Right forelimb (tissue), 1 donor: ENCODE data around the gene PGC.

ENCODE experiments used
- DNase-seq: peaks from one replicate; pipeline ENCODE4 v3.0.0-alpha.2; 2018

PGC gene

DNA sequence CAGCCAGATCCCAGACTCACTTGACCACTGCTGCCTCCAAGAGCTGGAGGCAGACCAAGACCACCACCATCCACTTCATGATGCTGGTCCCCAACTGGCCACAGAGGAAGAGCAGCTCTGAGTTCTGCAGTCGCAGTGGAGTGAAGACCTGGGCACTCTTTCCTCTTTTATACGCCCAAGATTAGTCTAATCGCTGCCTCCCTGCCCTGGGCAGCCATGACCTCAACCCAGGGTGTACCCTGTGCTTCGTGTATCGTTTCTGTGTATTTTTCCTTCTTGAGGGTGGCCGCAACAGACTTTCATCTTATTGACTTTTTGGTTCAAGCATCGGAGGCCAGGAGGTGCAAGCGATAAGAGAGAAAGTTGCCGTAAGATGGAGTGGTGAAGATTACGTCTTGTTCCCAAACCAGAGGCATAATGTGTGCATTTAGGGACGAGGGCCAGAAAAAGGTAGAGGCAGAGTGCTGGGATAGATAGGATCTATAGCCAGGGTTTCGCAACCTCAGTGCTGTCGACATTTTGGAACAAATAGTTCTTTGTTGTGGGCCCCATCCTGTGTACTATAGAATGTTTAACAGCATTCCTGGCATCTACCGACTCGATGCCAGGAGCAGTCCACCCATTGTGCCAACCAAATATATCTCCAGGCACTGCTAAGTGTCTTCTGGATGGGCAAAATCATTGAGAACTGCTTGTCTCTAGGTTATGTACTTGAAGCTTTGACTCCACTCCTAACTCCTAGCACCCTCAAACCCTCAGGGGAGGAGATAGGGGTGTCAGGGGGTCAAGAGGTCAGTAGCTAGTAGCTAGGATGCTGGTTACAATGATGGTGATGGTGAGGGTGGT lies at the start of gene PGC:
PGC (minus strand) TSS at position 142 of the 846 bp plus-strand sequence; CDS start at position 79, 63 bp downstream.
- DNase-seq: no peak

DNA sequence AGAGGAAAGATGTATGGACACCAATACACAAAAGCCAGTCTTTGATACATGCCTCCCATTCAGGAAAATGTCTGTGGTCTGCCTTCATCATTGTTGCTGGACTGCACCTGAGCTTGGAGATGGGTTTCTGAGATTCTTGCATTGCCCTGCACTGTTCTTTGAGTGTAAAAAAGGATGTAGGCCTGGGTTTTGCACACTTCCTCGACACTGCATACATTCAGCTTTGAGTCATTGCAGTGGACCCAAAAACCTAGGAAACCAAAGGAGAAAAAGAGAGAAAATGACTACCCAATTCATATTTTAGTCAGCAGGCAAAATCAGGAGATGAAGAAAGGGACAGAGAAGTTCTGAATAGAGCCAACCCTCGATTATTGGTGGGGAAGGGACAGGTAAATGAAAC lies 49.3 kb upstream of the PGC start:
- DNase-seq: no peak

DNA sequence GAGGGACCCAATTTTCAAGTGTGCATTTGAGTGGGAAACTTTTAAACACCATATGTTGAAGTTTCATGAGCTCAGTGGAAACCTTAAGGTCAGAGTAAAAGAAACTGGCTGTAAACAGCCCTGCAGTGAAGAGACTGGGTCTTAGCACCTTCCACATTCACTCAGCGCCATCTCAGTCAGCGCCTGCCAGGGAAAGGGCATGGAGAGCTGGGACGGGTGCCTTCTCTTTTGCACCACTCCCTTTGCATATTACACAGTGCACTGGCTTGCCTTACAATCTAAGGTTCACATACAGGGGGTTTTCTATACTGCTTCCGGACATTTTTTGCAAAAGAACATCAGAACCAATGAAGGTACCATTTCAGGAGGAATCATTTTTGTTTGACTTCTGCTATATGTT lies 44.8 kb upstream of the PGC start:
- DNase-seq: no peak

DNA sequence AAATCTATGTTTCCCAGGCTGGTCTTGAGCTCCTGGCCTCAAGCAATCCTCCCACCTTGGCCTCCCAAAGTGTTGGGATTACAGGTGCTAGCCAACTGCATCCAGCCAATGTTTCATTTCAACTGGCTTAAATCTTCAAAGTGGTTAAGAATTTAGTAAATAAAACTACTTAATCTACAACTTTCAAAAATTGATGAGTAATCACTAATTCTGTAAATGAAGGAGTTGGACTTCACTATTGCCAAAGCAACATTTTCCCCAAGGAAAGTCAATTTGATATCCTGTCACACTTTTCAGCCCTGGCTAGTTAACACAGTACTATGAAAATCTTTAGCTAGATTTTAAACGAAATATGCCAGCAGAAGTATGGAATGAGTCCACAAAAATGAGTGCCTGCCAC lies 44.1 kb upstream of the PGC start:
- DNase-seq: no peak

DNA sequence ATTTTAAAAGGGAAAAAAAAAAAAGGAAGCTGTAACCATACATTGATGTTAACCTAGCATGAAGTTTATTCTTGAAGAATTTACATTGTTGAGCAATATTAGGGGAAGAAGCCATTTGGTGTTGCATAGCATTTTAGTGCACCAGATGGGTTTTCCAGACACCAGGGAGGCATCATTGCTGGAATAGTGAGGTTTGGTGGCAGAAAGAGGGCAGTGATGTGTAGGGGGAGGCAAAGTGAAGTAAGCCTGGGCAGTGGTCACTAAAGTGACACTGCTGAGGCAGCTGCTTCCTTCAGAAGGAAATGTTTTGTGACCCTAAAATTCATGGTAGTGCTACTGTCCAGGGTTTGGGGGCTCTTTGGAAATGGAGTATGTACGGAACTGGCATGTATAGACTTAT lies 42.8 kb upstream of the PGC start:
- no peak for DNase-seq

DNA sequence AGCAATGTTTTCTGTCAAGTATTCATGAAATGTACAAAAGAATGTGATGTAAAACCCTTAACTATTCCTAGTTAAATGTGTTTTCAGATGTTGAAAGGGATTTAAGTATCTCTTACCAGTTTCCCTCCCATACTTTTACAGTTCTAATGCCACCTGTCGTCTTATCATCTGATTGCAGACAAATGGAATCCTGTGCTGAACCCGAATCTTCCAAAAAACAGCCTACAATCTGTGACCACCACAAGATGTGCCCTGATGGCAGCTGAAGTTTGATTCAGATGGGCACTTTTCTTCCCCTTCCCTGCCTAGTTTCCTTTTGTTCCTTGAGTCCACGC lies 42.2 kb upstream of the PGC start:
- no peak for DNase-seq

DNA sequence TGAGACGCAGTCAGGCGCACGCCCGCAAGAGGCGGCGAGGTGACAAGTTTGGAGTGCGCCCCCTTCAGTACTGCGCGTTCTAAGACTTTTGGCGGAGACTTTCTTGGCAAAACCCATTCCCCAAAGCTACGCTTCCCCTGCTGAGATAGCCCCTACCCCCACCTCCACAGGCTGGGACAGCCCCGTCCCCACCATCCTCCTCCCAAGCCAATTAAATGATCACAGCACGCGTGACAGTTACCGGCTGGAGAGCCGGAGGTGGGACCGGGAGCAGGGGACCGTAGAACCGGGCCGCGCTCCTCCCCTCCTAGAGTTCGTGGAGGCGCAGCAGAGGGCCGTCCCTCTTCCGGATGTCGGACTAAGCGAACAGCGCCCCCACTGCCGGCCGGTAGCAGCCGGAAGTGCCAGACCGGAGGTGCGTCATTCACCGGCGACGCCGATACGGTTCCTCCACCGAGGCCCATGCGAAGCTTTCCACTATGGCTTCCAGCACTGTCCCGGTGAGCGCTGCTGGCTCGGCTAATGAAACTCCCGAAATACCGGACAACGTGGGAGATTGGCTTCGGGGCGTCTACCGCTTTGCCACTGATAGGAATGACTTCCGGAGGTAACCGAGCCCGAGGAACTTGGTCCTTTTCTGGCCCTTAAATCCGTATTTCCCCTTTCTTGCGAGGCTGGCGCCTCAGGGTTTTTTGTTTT lies 40.2 kb upstream of the PGC start, which contains the start of gene TOMM6:
TOMM6 (plus strand) TSS at position 476 of the 699 bp plus-strand sequence; CDS start at position 480, 4 bp downstream.
- DNase-seq: peak; percentile 97

DNA sequence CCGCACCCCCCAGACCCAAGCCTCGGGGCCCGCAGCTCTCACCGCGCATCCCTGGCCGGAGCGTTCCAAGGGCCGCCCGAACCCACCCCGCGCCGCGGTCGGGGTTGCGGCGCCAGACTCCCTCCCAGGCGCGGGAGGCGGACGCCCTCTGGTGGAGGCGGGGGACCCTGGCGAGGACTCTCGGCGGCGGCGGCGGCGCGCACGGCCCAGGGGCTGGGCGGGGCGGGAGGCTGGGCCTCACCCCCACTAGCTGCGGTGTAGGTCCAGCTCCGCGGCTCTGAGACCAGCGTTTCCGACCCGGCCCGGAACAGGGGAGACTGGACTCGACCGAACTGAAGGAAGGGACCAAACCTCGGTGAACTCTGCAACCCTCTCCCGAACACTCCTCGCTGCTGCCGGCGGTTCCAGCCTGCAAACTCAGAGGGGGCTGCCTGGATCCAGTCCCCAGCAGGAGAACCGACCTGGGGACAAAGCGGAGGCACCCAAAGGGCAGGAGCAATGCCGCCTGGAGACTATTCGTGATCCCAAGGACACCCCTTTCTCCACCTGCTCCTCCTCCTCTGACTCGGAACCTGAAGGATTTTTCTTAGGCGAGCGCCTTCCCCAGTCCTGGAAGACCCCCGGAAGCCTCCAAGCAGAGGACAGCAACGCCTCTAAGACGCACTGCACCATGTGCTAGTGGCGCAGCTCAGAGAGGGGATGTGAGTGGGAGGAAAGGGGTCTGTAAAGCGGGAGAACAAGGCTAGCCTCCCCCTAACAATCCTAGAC lies 39.4 kb upstream of the PGC start:
- DNase-seq: peak; percentile 94

DNA sequence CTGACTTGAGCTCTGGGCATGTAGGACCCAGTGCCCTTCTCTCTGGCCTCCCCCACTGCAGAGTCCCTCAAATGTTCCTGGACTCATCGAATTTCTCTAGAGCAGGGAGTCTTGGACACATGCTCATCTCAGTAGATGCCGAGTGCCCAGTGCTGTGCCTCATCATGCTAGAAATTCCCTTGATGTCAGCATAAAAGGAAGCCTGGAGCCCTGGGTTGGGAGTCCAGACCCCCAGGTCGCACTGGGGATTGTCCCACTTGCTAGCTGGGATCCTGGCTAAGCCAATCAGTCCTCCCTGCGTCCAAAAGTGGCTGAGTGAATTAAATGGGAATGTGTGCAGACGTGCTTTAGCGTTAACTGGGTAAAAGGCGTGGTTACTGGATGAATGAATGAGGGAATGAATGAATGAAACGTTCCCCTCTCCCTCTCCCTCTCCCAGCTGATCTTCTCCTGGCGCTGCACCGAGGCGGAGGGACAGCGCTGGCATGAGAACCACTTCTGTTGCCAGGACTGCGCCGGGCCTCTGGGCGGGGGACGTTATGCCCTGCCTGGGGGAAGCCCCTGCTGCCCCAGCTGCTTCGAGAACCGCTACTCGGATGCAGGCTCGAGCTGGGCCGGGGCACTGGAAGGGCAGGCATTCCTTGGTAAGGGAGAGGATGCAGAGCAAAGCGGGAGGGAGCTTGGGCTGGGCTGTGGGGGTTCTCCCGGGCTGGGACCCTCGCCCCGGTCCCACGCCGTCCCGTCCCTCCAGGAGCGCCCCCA lies 38.7 kb upstream of the PGC start:
- DNase-seq: no peak

DNA sequence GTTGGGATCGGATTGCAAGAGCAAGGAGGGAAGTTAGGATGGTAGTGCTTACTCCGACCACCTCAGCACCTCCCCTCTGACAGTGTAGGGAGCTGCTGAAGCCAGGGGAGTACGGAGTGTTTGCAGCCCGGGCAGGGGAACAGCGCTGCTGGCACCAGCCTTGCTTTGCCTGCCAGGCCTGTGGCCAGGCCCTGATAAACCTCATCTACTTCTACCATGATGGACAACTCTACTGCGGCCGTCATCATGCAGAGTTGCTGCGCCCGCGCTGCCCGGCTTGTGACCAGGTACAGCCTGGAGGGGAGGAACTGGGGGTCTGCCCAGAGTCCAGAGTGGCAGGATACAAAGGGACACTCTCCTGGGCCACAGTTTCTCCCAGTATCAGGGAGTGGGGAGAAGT lies 38.1 kb upstream of the PGC start:
- DNase-seq: no peak

DNA sequence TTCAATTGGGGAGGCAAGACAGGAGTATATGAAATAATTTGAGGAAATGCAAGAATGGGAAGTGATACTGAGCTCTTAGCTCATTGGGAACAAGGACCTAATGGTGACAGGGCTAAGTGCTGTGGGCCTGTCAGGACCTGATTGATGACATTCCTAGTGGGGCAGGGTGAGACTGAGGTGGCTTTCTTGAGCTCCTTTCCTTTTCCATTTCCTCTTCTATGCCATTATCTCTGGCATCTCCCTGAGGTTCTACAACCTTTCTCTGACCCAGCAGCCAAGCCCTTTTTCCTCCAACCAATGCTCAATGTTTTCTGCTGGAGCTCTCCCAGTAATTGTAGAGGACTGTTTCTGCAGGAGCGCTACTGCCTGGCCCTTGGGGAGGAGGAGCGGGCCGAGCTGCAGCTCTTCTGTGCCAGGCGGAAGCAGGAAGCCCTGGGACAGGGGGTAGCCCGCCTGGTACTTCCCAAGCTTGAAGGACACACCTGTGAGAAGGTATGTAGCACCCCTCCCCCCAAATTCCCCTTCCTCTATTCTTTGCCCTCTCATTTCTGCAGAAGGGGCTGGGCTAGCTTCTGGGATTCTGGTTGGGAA lies 37.5 kb upstream of the PGC start:
- no peak for DNase-seq

DNA sequence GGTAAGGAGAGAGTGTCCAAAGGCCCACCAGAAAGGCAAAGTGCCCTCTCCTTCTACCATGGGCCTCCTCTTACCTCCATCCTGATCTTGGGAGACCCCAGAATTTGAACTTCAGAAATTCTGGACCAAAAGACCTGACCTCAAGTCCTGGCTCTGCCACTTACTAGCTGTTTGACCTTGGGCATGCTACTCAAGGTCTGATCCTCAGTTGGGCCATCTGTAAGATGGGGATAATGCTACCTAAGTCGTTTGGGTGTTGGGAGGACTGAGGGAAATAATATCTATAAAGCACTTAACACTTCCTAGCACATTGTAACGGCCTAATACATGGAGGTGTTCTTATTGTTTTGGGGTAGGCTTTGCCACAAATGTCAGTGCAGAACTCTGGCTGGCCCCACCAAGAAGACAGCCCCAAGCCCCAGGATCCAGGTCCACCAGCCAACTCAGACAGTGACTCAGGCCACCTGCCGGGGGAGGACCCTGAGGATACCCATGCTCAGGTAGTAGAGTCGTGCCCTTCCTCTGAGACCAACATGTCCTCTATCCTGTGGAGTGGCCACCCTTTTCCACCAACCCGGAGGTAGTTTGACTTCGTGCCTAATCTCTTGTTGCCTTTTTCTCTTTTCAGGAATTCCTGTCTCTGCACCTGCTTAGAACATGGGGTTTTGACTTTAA lies 36.0 kb upstream of the PGC start:
- no peak for DNase-seq

DNA sequence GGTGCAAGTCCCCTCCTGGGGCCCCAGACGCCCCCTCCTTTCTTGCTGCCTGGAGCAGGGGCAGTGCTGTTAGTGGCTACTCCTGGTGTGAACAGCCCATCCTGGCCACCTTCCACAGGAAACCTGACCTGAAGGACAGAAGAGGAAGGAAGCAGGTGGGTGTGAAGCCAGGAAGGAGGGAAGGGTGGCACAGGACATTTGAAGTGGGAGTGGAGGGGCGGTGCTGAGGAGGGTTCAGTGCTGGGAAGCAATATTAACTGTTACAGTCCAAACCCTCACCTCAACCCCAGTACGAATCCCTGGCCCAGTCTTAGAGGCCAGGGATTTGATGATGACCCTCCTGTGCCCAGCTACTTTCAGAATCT lies 34.2 kb upstream of the PGC start:
- no peak for DNase-seq

DNA sequence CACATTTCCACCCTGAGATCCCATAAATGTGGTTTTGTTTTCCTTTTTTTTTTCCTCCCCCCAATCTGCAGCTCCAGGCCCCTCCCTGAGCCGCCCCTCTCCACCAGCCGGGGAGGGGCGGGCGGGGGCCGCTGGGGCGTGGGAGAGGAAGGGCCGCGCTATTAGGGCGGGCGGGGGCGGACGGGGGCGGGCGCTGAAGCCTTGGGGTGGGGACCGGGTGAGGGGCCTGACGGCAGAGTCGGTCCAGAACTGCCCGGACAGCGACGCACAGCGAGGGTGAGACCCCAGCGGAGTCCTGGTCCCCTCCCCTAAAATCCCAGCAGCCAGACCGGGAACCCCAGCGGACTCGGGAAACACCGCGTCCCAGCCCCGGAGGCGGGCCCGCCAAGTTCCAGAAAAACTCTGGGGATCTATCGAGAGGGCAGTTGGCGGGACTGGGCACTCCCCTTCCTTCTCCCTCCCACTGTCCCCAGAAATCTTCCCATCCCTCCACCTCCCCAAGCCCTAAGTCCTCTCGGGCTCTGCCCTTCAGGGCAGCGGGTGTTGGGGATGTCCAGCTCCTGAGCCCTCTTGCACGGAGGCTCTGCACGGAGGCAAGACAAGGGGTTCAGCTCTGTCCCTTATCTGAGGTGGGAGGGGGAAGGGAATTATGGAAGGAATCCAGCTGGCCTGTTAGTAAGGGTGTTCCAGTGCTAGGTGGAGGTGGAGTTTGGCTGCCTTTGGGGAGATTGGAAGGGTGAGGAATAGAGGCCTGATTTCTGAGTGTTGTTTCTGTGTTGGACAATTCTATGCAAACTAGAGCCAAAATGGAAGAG lies 33.6 kb upstream of the PGC start, which contains the start of gene PRICKLE4:
PRICKLE4 (plus strand) TSS at position 232 of the 815 bp plus-strand sequence. CDS start 2,692 bp downstream, outside the sequence.
- no peak for DNase-seq

DNA sequence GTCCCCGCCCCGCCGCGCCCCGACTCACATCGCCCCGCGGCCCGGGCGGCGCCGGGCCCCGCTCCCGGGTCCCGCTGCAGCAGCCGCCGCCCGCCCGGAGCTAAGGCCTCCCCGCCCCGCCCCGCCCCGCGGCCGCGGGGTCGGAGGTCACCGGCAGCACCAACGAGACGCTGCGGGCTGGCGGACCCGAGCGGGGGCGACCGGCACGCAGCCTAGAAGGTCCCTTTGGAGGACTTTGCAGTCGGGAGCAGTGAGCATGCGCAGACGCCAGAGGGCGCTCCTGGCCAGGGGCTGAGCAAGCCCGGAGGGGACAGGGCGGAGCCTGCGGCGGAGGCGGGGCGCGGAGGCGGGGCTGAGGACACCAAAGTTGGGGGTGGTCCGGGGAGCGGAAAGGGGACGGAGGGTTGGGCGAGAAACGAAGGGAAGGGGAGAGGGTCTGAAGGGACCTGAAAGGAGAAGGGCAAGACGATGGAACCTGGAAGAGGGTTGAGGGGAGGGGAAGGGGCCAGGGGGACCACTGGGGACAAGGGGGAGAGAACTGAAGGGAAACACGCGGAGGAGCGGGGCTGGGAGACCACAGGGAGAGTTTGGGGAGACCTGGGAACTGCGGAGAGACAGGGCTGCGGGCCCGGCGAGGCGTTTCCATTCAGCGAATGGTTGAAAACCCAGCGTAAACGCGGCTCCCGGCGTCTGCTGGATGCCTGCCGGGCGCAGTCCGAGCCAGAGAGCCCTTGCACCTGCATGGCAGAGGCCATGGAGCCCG lies 32.8 kb upstream of the PGC start, which contains the start of gene FRS3:
FRS3 (minus strand) TSS at position 113 of the 763 bp plus-strand sequence. CDS start 2,913 bp downstream, outside the sequence.
- peak; percentile 99 for DNase-seq

DNA sequence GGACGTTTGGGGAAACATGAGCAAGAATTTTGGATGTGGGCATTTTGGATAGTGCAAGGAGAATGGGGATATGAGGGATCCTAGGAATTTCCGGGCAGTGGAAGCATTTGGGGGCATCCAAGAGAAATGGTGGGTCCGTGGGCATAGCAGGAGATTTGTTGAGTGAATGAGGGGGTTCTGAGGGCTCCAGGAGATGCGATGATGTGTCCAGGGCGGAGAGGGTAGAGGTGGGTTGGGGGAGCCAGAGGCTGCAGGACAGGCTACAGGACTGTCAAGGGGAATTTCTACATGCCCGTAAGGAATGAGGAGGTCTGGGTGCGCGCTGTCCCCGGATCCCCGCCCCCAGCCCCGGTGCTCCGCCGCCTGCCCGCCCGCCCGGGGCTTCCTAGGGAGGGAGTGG lies 32.1 kb upstream of the PGC start:
- no peak for DNase-seq

DNA sequence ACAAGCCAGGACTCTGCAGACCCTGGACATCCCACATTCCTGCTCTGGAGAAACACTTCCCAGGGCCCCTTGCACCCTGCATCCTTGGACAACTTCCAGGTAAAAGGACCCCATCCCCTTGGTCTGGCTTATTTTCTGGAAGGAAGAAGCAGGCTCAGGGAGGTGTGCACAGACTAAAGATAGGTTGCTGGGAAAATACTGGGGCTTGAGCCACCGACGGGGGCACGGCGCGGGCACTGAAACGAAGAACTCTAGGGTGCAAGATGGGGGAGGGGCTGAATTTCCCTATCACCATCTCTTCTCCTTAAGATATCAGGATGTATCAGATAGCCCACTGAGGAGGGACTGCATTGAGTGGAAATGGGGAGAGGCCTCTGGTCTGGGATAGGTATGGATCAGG lies 31.7 kb upstream of the PGC start:
- DNase-seq: no peak

DNA sequence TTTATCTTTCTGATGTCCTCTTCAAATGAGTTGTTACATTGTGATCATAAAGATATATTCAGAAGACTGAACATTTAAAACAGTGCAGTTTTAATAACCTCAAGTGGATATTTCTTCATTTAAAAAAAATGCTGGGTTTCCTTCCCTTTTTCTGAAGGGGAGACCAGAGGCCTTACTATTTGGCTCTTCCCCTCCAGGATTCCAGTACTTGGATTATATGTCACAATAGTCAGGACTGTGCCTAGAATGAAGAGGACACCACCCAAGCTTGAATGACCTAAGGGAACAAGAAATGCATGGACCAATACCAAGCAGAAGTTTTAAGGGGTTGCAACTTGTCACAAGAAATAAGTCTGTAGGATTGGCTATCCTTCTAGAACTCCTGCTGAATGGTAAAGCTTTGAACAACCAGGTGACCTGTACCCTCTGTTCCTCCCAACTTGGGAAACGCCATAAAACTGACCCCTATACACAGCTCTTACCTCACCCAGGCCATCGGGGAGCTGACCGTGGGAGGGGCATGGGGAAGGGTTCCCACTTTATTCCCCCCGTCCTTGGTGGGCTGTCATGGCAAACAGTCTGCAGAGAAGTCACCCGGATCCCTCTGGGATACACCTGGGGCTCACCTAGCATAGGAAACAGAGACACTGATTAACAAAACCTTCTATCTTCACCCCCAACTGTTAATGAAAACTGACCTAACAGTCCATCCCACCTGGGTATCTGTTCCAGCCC lies 30.5 kb upstream of the PGC start:
- no peak for DNase-seq

DNA sequence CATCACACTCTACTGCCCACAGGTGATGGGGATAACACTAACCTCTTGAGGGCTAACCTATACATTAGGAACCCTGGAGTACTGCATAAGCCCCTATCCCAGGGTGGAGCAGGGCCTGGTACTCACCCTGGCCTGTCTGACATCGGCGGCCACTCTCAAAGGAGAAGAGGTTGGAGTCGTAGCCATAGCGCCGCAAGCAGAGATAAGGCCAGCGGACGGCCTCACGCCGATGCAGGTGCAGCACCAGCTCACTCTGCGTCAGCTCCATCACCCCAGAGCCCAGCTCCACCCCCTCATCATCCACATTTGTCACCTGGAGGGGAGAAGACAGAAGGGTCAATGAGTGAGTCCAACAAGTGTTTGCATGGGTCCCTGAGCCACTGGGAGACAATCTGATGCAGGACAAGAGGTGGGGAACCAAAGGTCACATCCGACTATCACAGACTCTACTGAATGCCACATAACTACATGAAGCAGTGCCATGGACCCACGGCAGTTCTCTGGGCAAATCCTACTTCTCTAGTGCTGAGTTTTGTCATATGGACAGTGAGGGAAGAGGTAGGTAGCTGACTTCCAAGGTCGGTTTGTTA lies 28.2 kb upstream of the PGC start:
- DNase-seq: no peak
